HepG2 (cell line): ENCODE results near the gene NKIRAS1. TPM values are rescaled to one million over a fixed set of nuclear protein-coding genes. Genes with fewer than 3 reads are reported as not detected.

Experiments
- CENPX ChIP-seq: sonication (generic); formaldehyde crosslinking; IDR thresholded peaks from 2 replicates; pipeline ENCODE4 v1.9.0; 2021; ENCODE audit warnings: mild to moderate bottlenecking, missing genetic modification reagents, moderate library complexity
- CREM ChIP-seq, 2 experiments: sonication (generic) in 1 of 2; formaldehyde crosslinking in 1 of 2; IDR thresholded peaks; 2 replicates each; pipeline versions ENCODE4 v1.4.0 to v1.6.1; 2016 to 2020; ENCODE audit warnings: antibody characterized with exemption in 1 of 2, mild to moderate bottlenecking in 1 of 2, missing genetic modification reagents in 1 of 2
- ELF1 ChIP-seq: sonication (generic); formaldehyde crosslinking; IDR thresholded peaks from 2 replicates; pipeline ENCODE4 v1.4.0; 2020; ENCODE audit warnings: missing genetic modification reagents
- GPN1 ChIP-seq: sonication (generic); formaldehyde crosslinking; IDR thresholded peaks from 2 replicates; pipeline ENCODE4 v1.5.1; 2020; ENCODE audit warnings: missing genetic modification reagents, borderline replicate concordance
- JDP2 ChIP-seq: sonication (generic); formaldehyde crosslinking; IDR thresholded peaks from 2 replicates; pipeline ENCODE4 v1.8.1; 2022; ENCODE audit warnings: missing genetic modification reagents, borderline replicate concordance
- MAFG ChIP-seq: sonication (generic); formaldehyde crosslinking; IDR thresholded peaks from 2 replicates; pipeline ENCODE4 v1.5.1; 2020; ENCODE audit warnings: mild to moderate bottlenecking, missing genetic modification reagents
- NAIF1 ChIP-seq: sonication (generic); formaldehyde crosslinking; IDR thresholded peaks from 2 replicates; pipeline ENCODE4 v1.5.0; 2020; ENCODE audit warnings: mild to moderate bottlenecking, missing genetic modification reagents, borderline replicate concordance
- PPARG ChIP-seq: conservative IDR thresholded peaks from 2 replicates; pipeline ENCODE4 v1.6.1; 2016; ENCODE audit warnings: missing biosample characterization, missing genetic modification reagents
- SMARCE1 ChIP-seq: fragments of 450-650 bp; IDR thresholded peaks from 2 replicates; pipeline ENCODE4 v1.6.1; 2017; ENCODE audit warnings: borderline replicate concordance
- SNAI1 ChIP-seq: sonication (generic); formaldehyde crosslinking; IDR thresholded peaks from 2 replicates; pipeline ENCODE4 v1.5.0; 2020; ENCODE audit warnings: mild to moderate bottlenecking, missing genetic modification reagents, borderline replicate concordance
- TBL1XR1 ChIP-seq: fragments of 150-350 bp; IDR thresholded peaks from 2 replicates; pipeline ENCODE4 v1.6.1; 2014; ENCODE audit warnings: borderline replicate concordance, low read length; ENCODE audit not compliant: partially characterized antibody
- WIZ ChIP-seq: sonication (generic); formaldehyde crosslinking; IDR thresholded peaks from 2 replicates; pipeline ENCODE4 v1.5.1; 2020; ENCODE audit warnings: mild to moderate bottlenecking, missing genetic modification reagents
- ZFP62 ChIP-seq: sonication (generic); formaldehyde crosslinking; IDR thresholded peaks from 2 replicates; pipeline ENCODE4 v1.4.0; 2020; ENCODE audit warnings: missing genetic modification reagents
- ZNF281 ChIP-seq: sonication (generic); formaldehyde crosslinking; IDR thresholded peaks from 2 replicates; pipeline ENCODE4 v1.4.0; 2020; ENCODE audit warnings: missing genetic modification reagents, borderline replicate concordance
- ZNF441 ChIP-seq: sonication (generic); formaldehyde crosslinking; IDR thresholded peaks from 2 replicates; pipeline ENCODE4 v1.7.0; 2021; ENCODE audit warnings: missing genetic modification reagents, borderline replicate concordance
- ZNF496 ChIP-seq: sonication (generic); formaldehyde crosslinking; IDR thresholded peaks from 2 replicates; pipeline ENCODE4 v1.8.1; 2023; ENCODE audit warnings: mild to moderate bottlenecking, moderate library complexity, missing genetic modification reagents; ENCODE audit not compliant: insufficient replicate concordance
- ZNF563 ChIP-seq: sonication (generic); formaldehyde crosslinking; IDR thresholded peaks from 2 replicates; pipeline ENCODE4 v1.8.0; 2022; ENCODE audit warnings: mild to moderate bottlenecking, moderate library complexity, missing genetic modification reagents
- ZNF768 ChIP-seq: sonication (generic); formaldehyde crosslinking; IDR thresholded peaks from 2 replicates; pipeline ENCODE4 v1.4.0; 2020; ENCODE audit warnings: missing genetic modification reagents
- ZNF776 ChIP-seq: sonication (generic); formaldehyde crosslinking; IDR thresholded peaks from 2 replicates; pipeline ENCODE4 v1.4.0; 2020; ENCODE audit warnings: mild to moderate bottlenecking, missing genetic modification reagents
- ZNF841 ChIP-seq: sonication (generic); formaldehyde crosslinking; IDR thresholded peaks from 2 replicates; pipeline ENCODE4 v1.8.1; 2023; ENCODE audit warnings: missing genetic modification reagents, borderline replicate concordance
- ZSCAN12 ChIP-seq: sonication (generic); formaldehyde crosslinking; IDR thresholded peaks from 2 replicates; pipeline ENCODE4 v1.9.0; 2021; ENCODE audit warnings: mild to moderate bottlenecking, missing genetic modification reagents
- polyA plus RNA-seq, 8 experiments: library from polyadenylated mRNA; depleted of rRNA in 3 of 8; stranded (reverse) in 7 of 8; unstranded in 1 of 8; fragments of >200 nt; fragmentation: Illumina TruSeq in 4 of 8; extraction: Trizol in 4 of 8; gene quantifications; 2 replicates each; pipeline versions ENCODE4 v1.2.1 to v1.2.3, GENCODE V29; 2011 to 2016; ENCODE audit warnings: low read depth in 4 of 8, missing spikeins in 1 of 8, mixed read lengths in 1 of 8; ENCODE audit not compliant: insufficient read depth in 1 of 8
- total RNA-seq, 5 experiments: library from RNA; depleted of rRNA; stranded (reverse); fragments of >200 nt; fragmentation: Illumina TruSeq; extraction: Trizol; gene quantifications; 2 replicates each; pipeline ENCODE4 v1.2.3, GENCODE V29; 2016; ENCODE audit warnings: low read depth in 1 of 5
- TF ChIP-seq, protein P1 (sequence below): sonication (generic); formaldehyde crosslinking; IDR thresholded peaks from 2 replicates; pipeline ENCODE4 v1.4.0; 2020; ENCODE audit warnings: missing genetic modification reagents, borderline replicate concordance
- TF ChIP-seq, protein P2 (sequence below): sonication (generic); formaldehyde crosslinking; IDR thresholded peaks from 2 replicates; pipeline ENCODE4 v1.8.0; 2022; ENCODE audit warnings: mild to moderate bottlenecking, missing genetic modification reagents, moderate library complexity
- TF ChIP-seq, protein P3 (sequence below): sonication (generic); formaldehyde crosslinking; IDR thresholded peaks from 2 replicates; pipeline ENCODE4 v1.5.1; 2020; ENCODE audit warnings: missing genetic modification reagents, mild to moderate bottlenecking, borderline replicate concordance

Gene NKIRAS1
- total and polyA plus RNA-seq, 2 of the 13 experiments (the other 11 are each of a cell fraction or from before 2014, with no cell fraction given): 4.3 to 8.0 TPM

- TF ChIP-seq ZNF563: peak; percentile 86
- peak; percentile 52 for TF ChIP-seq TBL1XR1
- TF ChIP-seq ZFP62: no peak
- TF ChIP-seq ZNF776 (CRISPR knock-in tag): peak; percentile 82
- TF ChIP-seq ELF1 (CRISPR knock-in tag): 0 out of 2 replicates have a peak, but pooled peaks have one; percentile 11
- TF ChIP-seq ZNF496 (CRISPR knock-in tag): no peak
- no peak for TF ChIP-seq CENPX (CRISPR knock-in tag)
- TF ChIP-seq ZSCAN12: no peak
- TF ChIP-seq ZNF441 (CRISPR knock-in tag): peak; percentile 76
- no peak; the same call in 1 of the 2 replicates for TF ChIP-seq JDP2 (CRISPR knock-in tag)
- 0 out of 2 replicates have a peak, but pooled peaks have one; percentile 29 for TF ChIP-seq SNAI1 (CRISPR knock-in tag)
- TF ChIP-seq, protein P1, sequence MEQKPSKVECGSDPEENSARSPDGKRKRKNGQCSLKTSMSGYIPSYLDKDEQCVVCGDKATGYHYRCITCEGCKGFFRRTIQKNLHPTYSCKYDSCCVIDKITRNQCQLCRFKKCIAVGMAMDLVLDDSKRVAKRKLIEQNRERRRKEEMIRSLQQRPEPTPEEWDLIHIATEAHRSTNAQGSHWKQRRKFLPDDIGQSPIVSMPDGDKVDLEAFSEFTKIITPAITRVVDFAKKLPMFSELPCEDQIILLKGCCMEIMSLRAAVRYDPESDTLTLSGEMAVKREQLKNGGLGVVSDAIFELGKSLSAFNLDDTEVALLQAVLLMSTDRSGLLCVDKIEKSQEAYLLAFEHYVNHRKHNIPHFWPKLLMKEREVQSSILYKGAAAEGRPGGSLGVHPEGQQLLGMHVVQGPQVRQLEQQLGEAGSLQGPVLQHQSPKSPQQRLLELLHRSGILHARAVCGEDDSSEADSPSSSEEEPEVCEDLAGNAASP: peak; percentile 61; the same call in 1 of the 2 replicates
- no peak for TF ChIP-seq ZNF841 (CRISPR knock-in tag)
- peak; percentile 57; the same call in 1 of the 2 replicates for TF ChIP-seq PPARG (CRISPR knock-in tag)
- no peak for TF ChIP-seq CREM (IDR thresholded peaks at IDR 0.05)
- TF ChIP-seq CREM (CRISPR knock-in tag; IDR thresholded peaks at IDR 0.05): no peak
- TF ChIP-seq, protein P2, sequence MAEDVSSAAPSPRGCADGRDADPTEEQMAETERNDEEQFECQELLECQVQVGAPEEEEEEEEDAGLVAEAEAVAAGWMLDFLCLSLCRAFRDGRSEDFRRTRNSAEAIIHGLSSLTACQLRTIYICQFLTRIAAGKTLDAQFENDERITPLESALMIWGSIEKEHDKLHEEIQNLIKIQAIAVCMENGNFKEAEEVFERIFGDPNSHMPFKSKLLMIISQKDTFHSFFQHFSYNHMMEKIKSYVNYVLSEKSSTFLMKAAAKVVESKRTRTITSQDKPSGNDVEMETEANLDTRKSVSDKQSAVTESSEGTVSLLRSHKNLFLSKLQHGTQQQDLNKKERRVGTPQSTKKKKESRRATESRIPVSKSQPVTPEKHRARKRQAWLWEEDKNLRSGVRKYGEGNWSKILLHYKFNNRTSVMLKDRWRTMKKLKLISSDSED: no peak
- TF ChIP-seq NAIF1 (CRISPR knock-in tag): peak; percentile 93; the same call in 1 of the 2 replicates
- TF ChIP-seq ZNF768 (CRISPR knock-in tag): no peak; the same call in 1 of the 2 replicates
- TF ChIP-seq MAFG (CRISPR knock-in tag): no peak
- TF ChIP-seq, protein P3, sequence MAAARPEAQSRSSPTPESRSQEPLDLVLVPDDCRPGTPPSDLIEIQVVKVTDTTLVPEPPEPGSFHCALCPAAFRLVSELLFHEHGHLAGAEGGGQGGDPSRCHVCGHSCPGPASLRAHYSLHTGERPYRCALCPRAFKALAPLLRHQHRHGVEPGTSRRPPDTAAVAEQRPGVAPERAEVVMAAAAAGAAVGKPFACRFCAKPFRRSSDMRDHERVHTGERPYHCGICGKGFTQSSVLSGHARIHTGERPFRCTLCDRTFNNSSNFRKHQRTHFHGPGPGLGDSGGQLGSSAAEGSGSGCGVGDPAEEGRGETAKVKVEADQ (CRISPR knock-in tag): peak; percentile 86
- TF ChIP-seq GPN1 (CRISPR knock-in tag): no peak
- TF ChIP-seq WIZ (CRISPR knock-in tag): no peak
- TF ChIP-seq ZNF281: no peak; the same call in 1 of the 2 replicates
- TF ChIP-seq SMARCE1: no peak
These were observed 29.3 kb upstream of the NKIRAS1 start (continued) for GRCh38 chr3:23945913-23946687.
